Naive thymus-derived CD8-positive, alpha-beta T cell (primary cell): ENCODE results near the gene CIDEB. TPM values are rescaled to one million over a fixed set of nuclear protein-coding genes. Genes with fewer than 3 reads are reported as not detected.

Experiments
- ATAC-seq, 2 donors: fragments of 150-1000 bp; cut with Tn5 transposase in 1 of 2; sonication (Bioruptor Pico), chemical (Tn5 transposase) in 1 of 2; 1 replicate in 1 of 2; 2 replicates in 1 of 2; pipeline ENCODE4 v1.10.0; 2021; ENCODE audit warnings: mild to moderate bottlenecking in 2 of 2, moderate library complexity in 2 of 2
- POLR2A ChIA-PET: fragments of 350-600 bp; sonication (Branson Sonifier 250); formaldehyde crosslinking; loops from one replicate; lab custom pipeline; 2021; ENCODE audit warnings: antibody characterized with exemption; lab: Charles Lee
- DNase-seq, 10 donors: peaks; one replicate each; pipeline versions ENCODE4 v3.0.0 to v3.0.0-alpha.2; 2020 to 2022
- H3K27ac Mint-ChIP-seq, 10 donors: one replicate each; pipeline ENCODE4 v1.8.0; 2020 to 2022; ENCODE audit warnings: mild to moderate bottlenecking in 10 of 10, mixed read lengths in 10 of 10, moderate library complexity in 4 of 10, inconsistent platforms in 1 of 10
- H3K27me3 Mint-ChIP-seq, 5 donors: one replicate each; pipeline ENCODE4 v1.8.0; 2021 to 2022; ENCODE audit warnings: mixed read lengths in 5 of 5
- H3K36me3 Mint-ChIP-seq, 3 donors: one replicate each; pipeline ENCODE4 v1.8.0; 2020 to 2022; ENCODE audit warnings: mixed read lengths in 3 of 3, mild to moderate bottlenecking in 2 of 3, inconsistent platforms in 1 of 3
- H3K4me1 Mint-ChIP-seq, 4 donors: one replicate each; pipeline ENCODE4 v1.8.0; 2021 to 2022; ENCODE audit warnings: mixed read lengths in 4 of 4
- H3K4me3 Mint-ChIP-seq, 10 donors: one replicate each; pipeline ENCODE4 v1.8.0; 2020 to 2022; ENCODE audit warnings: mild to moderate bottlenecking in 10 of 10, mixed read lengths in 10 of 10, moderate library complexity in 6 of 10, inconsistent platforms in 1 of 10
- H3K9me3 Mint-ChIP-seq, 9 donors: one replicate each; pipeline ENCODE4 v1.8.0; 2020 to 2022; ENCODE audit warnings: mixed read lengths in 9 of 9, mild to moderate bottlenecking in 3 of 9, inconsistent platforms in 1 of 9, moderate library complexity in 1 of 9
- polyA plus RNA-seq, 3 donors: library from polyadenylated mRNA; unstranded; fragments of 300-500 nt; fragmentation: Illumina TruSeq; gene quantifications; one replicate each; pipeline ENCODE4 v1.2.3, GENCODE V29; 2021
- total RNA-seq, 8 experiments: library from RNA in 2 of 8; stranded (reverse) in 2 of 8; gene quantifications; one replicate each; pipeline ENCODE4 v1.2.3 and lab custom pipeline; 2021 to 2026

The CIDEB gene
- total and polyA plus RNA-seq, 5 experiments from 2014 or later, result 8.6 to 16.1 (median 13.2) TPM

DNA sequence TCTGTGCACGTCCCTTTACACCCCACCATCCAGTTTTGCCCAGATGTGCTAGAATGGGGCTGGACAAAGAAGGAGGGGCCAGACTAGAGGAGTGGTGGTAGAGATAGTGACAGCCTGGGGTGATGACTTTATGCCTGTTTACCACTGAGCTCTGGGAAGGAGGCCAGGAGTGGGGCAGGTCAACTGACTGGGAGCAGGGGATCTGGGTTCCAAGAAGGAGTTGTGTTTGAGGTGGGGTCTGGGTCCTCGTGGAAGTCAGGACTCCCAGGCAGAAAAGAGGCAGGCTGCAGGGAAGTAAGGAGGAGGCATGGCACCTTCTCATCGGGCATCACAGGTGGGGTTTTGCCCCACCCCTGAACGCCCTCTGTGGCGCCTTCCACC is 2.5 kb upstream of the CIDEB start:
- ATAC-seq (no peak), DNase-seq (no peak)
- Mint-ChIP-seq H3K9me3 (no peaks in the 10 kb centered on the region), H3K36me3 (peaks cover 0 to 29% (median 5%) of the 10 kb centered on the region in 3 donors), H3K4me1 (peaks cover 37 to 73% (median 69%) of the 10 kb centered on the region in 4 donors), H3K27me3 (no peaks in the 10 kb centered on the region), H3K4me3 (peak overlapping the region; percentile 75 to 87 (median 80)), H3K27ac (peak overlapping the region; percentile 82 to 95 (median 90))
- POLR2A ChIA-PET, result interaction anchor here (0.8 to 8.2 kb wide), 11 partner anchors 10 to 196 kb away, joined by 3 to 67 read pairs (median 10); partner anchors contain the start of genes ADCY4, CBLN3, DCAF11 and DHRS1

DNA sequence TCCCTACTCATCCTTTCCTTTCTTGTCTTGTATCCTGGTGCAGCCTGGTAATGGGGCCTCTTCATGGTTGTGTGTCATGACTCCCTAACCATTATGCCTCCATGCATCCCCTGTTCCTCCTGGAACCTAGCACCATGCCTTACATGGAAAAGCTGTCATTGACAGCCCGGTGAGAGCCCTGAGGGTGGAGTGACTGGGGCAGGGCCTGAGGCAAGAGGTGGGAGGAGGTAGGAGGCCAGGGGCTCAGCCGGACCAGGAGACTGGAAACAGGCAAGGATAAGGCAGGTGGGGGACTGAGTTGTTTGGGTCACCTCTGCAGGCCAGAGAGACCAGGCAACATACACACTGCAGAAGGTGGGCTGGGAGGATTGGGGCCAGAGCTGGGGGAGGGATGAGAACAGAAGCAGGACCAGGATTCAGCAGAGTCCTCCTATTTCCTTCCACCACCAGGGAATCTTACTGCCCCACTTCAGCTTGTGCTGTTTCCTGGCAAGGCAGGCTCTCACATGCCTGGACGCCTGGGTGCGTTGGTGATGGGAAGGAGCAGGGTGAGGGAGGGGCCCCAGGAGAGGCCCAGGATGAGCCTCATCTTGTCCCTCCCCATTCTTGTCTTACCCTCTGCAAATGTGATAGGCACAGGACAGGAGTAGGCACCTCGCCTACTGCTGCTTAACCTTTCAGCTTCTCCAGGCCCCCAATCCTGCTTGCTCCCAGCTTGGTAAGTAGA is 1.9 kb upstream of the CIDEB start, which contains the start of gene LTB4R2:
Gene LTB4R2, plus strand, starts transcription at position 603 of the 727 bp plus-strand sequence. CDS start 525 bp downstream, outside the sequence.
- no peak for DNase-seq
- peaks cover 0 to 35% (median 10%) of the 10 kb centered on the region in 3 donors for H3K36me3 Mint-ChIP-seq
- H3K9me3 Mint-ChIP-seq, result no peaks in the 10 kb centered on the region
- POLR2A ChIA-PET, result interaction anchor here (1.0 to 8.2 kb wide), 8 partner anchors 9 to 196 kb away, joined by 3 to 67 read pairs (median 16); partner anchors contain the start of genes ADCY4, CBLN3, DCAF11 and DHRS1
- peak within 1 kb of the TSS; percentile 77 to 87 (median 82) for H3K4me3 Mint-ChIP-seq
- no peaks in the 10 kb centered on the region for H3K27me3 Mint-ChIP-seq
- H3K27ac Mint-ChIP-seq, result peak within 1 kb of the TSS; percentile 82 to 95 (median 92)
- H3K4me1 Mint-ChIP-seq, result peaks cover 39 to 70% (median 66%) of the 10 kb centered on the region in 4 donors
- ATAC-seq, result no peak

DNA sequence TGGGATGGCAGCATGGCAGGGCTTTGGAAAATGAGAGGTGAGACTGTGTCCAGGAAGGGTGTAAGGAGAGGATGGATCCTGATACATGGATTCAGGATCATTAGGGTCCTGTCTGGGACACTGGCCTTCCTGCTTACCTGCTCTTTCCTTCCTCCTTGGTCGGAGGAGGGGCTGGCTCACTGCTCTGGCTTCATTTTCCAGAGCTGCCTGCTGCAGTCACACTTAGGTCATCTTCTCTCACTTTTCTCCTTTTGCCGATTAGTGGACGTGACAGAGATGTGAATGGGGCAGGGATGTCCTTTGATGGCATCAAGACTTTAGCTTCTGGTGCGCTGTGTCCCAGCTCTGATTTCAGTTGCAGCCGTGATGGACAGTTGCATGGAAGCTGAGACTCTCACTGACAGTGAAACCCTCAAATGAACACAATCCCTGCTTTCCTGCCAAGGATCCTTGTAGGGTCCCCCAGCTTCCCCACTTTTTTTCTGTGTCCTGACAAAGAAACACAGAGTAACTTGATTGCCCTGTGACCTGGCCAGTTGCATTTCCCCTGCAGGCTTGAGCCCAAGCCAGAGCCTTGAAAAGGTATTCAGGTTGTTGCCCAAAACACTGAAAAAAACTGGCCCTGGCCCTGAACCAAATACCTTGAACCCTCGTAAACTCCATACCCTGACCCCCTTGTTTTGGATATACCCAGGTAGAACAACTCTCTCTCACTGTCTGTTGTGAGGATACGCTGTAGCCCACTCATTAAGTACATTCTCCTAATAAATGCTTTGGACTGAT is 756 bp upstream of the CIDEB start:
- no peak for DNase-seq
- H3K9me3 Mint-ChIP-seq, result no peaks in the 10 kb centered on the region
- POLR2A ChIA-PET, result interaction anchor here (0.5 to 8.2 kb wide), 7 partner anchors 8 to 123 kb away, joined by 3 to 67 read pairs (median 3); partner anchors contain the start of genes DHRS1, NOP9, TINF2 and TM9SF1
- ATAC-seq, result no peak
- no peaks in the 10 kb centered on the region for H3K27me3 Mint-ChIP-seq
- H3K4me1 Mint-ChIP-seq, result peaks cover 30 to 58% (median 54%) of the 10 kb centered on the region in 4 donors
- H3K36me3 Mint-ChIP-seq, result peaks cover 0 to 46% (median 18%) of the 10 kb centered on the region in 3 donors
- H3K4me3 Mint-ChIP-seq, result peak overlapping the region in 5 of 10 donors; percentile 1 to 42 (median 9)
- peak overlapping the region in 9 of 10 donors; percentile 35 to 88 (median 60) for H3K27ac Mint-ChIP-seq

DNA sequence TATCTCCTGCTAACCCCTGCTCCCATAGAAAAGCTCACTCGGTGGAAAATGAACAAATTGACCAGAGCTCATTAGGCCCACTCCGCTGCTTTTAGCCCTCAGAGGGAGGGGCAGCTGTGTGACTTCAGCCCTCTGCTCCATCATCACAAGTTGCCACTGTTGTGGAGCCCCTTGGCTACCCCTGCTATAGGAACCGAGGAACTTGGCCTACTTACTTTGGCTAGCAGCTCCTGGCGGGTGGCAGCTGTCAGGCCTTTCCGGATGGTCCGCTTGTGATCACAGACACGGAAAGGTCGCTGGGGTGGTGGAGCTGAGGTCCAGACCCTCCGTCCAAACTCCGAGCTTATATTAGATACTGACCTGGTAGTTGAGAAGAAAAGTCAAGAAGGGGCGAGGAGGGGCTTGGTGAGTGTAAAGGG is 612 bp downstream of the CIDEB start:
- ATAC-seq (no peak), DNase-seq (no peak)
- Mint-ChIP-seq H3K36me3 (peaks cover 0 to 60% (median 25%) of the 10 kb centered on the region in 3 donors), H3K9me3 (no peaks in the 10 kb centered on the region), H3K27me3 (no peaks in the 10 kb centered on the region), H3K4me1 (peaks cover 23 to 48% (median 42%) of the 10 kb centered on the region in 4 donors), H3K4me3 (no peak overlapping the region), H3K27ac (peak overlapping the region in 3 of 10 donors; percentile 64 to 87 (median 75))
- POLR2A ChIA-PET, result interaction anchor here (0.8 to 8.2 kb wide), 6 partner anchors 6 to 112 kb away, joined by 3 to 67 read pairs (median 3); partner anchors contain the start of genes DHRS1, NOP9, TINF2 and TM9SF1

DNA sequence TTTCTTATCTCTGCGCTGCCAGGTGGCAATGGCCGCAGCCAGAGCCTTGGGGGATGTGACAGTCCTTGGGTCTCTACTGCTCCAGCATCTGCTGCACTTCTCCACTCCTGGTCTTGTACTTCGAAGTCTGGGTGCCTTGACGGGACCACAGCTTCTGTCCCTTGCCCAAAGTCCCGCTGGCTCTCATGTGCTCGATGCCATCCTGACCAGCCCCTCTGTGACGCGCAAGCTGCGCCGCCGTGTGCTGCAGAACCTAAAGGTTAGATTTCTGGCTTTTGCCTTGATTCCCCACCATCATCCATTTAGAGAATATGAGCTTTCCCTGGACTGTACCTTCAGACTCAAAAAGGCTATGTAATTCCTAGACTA is 3.8 kb downstream of the CIDEB start:
- Mint-ChIP-seq H3K36me3 (peaks cover 0 to 72% (median 25%) of the 10 kb centered on the region in 3 donors), H3K4me1 (peaks cover 22 to 53% (median 44%) of the 10 kb centered on the region in 4 donors), H3K4me3 (no peak overlapping the region)

DNA sequence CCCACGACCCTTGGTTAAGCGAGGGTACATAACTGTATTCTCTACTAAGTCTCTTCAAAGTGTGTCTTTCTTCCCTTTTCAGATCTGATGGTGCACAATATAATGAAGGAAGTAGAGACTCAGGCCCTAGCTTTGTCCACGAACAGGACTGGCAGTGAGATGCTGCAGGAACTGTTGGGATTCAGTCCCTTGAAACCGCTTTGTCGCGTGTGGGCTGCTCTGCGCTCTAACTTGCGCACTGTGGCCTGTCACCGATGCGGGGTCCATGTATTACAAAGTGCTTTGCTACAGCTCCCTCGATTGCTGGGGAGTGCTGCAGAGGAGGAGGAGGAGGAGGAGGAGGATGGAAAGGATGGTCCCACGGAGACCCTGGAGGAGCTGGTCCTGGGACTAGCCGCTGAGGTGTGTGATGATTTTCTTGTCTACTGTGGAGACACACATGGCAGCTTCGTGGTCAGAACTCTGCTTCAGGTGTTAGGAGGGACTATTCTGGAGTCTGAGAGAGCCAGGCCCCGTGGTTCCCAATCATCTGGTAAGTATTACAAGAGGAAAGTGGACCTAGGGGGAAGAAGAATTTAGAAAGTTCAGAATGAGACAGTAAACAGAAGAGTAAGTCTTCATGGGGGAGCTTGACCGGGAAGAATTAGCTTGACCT is 7.3 kb downstream of the CIDEB start:
- DNase-seq, result no peak
- Mint-ChIP-seq H3K4me1 (peaks cover 30 to 62% (median 51%) of the 10 kb centered on the region in 4 donors), H3K27ac (peak overlapping the region; percentile 53 to 98 (median 97)), H3K4me3 (peak overlapping the region; percentile 90 to 99 (median 94)), H3K27me3 (no peaks in the 10 kb centered on the region), H3K36me3 (peaks cover 0 to 62% (median 26%) of the 10 kb centered on the region in 3 donors), H3K9me3 (no peaks in the 10 kb centered on the region)
- POLR2A ChIA-PET, result interaction anchor here (0.6 to 6.0 kb wide), 19 partner anchors 9 to 246 kb away, joined by 3 to 63 read pairs (median 7); partner anchors contain the start of genes CBLN3, CHMP4A, CIDEB and GMPR2
- ATAC-seq, result no peak

More for the DNA sequence above, 3.8 kb downstream of the CIDEB start:
- Mint-ChIP-seq H3K27me3 (no peaks in the 10 kb centered on the region), H3K9me3 (no peaks in the 10 kb centered on the region), H3K27ac (peak overlapping the region in 1 of 10 donors; percentile 51)
- POLR2A ChIA-PET, result interaction anchor here (0.8 to 3.0 kb wide), 2 partner anchors 62 to 127 kb away, joined by 3 to 13 read pairs; partner anchors contain the start of genes CBLN3, KHNYN and TINF2
- DNase-seq (no peak), ATAC-seq (no peak)

DNA sequence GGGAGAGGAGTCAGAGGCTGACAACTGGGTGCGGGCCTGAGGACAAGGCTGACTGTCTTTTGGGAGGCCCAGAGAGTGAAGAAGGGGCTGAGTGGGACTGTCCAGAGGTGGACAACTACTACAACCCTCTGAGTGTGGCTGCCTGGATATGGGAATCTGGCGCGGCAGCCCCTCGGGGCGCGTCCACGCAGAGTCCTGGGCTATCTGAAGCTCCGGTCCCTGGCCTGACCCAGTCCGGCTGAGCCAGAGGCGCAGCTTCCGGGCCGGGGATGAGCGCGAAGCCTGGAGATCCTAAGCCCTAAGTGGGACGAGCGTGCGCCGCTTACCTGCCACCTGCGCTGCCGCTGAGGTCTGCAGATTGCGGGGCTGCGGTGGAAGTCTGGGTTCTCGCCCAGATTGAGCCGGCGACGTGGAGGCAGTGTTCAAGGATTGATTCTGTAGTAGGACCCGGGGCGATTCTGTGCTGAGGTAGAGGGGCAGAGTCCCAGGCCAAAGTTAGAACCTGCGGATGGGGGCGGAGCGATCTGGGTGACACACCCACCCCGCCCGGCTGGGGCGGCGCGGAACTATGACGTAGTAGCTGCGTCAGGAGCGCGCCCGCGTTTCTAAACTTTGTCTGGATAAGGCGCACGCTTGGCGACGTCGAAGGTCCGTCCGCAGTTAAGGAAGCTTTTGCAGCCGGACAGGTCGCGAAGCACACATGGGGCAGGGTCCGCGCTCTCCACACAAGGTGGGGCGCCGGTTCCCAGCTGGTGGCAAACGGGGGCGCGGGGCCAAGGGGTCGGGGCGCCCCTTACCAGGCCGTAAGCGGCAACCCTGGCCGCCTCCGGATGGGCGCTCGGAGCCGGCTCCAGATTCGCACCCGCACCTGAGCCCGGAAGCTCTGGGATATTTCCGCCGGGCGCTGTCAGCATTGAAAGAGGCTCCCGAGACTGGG is 8.3 kb downstream of the CIDEB start, which contains the start of the genes DHRS1 and NOP9:
Gene DHRS1, minus strand, starts transcription at position 526 of the 937 bp plus-strand sequence. CDS start 674 bp downstream, outside the sequence.
Gene NOP9, plus strand, starts transcription at position 596 of the 937 bp plus-strand sequence. Its CDS starts 105 bp downstream, at position 701.
- peak within 1 kb of the TSS; percentile 94 to 98 (median 97) for H3K27ac Mint-ChIP-seq
- H3K4me1 Mint-ChIP-seq, result peaks cover 29 to 55% (median 51%) of the 10 kb centered on the region in 4 donors
- no peaks in the 10 kb centered on the region for H3K27me3 Mint-ChIP-seq
- ATAC-seq (peak; percentile 79 to 89), DNase-seq (peak; percentile 85 to 96 (median 92))
- H3K4me3 Mint-ChIP-seq, result peak within 1 kb of the TSS; percentile 90 to 99 (median 94)
- POLR2A ChIA-PET, result interaction anchor here (0.6 to 6.0 kb wide), 16 partner anchors 10 to 185 kb away, joined by 3 to 63 read pairs (median 7); partner anchors contain the start of genes CBLN3, CHMP4A, CIDEB and DCAF11
- H3K9me3 Mint-ChIP-seq, result no peaks in the 10 kb centered on the region
- H3K36me3 Mint-ChIP-seq, result peaks cover 0 to 61% (median 22%) of the 10 kb centered on the region in 3 donors

DNA sequence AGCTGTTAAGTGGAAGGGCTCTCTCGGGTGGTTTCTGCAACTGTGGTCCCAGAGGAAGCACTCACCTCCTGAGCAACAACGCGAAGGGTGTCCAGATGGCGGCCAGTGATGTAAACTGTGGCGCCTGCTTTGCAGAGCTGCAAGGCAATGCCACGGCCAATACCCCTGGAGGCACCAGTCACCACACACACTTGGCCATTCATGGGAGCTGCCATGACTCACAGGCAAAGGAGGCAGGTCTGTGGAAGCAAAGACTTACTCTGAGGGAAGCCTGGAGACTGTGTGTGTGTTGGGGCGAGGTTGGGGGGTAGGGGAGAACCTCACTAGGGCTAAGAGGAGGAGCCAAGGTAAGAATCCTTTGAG is 8.9 kb downstream of the CIDEB start:
- peak in 1 of 2 donors; percentile 3 for ATAC-seq
- H3K27me3 Mint-ChIP-seq, result no peaks in the 10 kb centered on the region
- H3K27ac Mint-ChIP-seq, result peak overlapping the region; percentile 94 to 98 (median 97)
- peaks cover 29 to 55% (median 51%) of the 10 kb centered on the region in 4 donors for H3K4me1 Mint-ChIP-seq
- H3K4me3 Mint-ChIP-seq, result peak overlapping the region; percentile 90 to 99 (median 94)
- DNase-seq, result no peak
- no peaks in the 10 kb centered on the region for H3K9me3 Mint-ChIP-seq
- H3K36me3 Mint-ChIP-seq, result peaks cover 0 to 60% (median 17%) of the 10 kb centered on the region in 3 donors
- POLR2A ChIA-PET, result interaction anchor here (1.1 to 6.0 kb wide), 10 partner anchors 9 to 184 kb away, joined by 3 to 63 read pairs (median 12); partner anchors contain the start of genes CBLN3, CHMP4A, CIDEB and DCAF11

DNA sequence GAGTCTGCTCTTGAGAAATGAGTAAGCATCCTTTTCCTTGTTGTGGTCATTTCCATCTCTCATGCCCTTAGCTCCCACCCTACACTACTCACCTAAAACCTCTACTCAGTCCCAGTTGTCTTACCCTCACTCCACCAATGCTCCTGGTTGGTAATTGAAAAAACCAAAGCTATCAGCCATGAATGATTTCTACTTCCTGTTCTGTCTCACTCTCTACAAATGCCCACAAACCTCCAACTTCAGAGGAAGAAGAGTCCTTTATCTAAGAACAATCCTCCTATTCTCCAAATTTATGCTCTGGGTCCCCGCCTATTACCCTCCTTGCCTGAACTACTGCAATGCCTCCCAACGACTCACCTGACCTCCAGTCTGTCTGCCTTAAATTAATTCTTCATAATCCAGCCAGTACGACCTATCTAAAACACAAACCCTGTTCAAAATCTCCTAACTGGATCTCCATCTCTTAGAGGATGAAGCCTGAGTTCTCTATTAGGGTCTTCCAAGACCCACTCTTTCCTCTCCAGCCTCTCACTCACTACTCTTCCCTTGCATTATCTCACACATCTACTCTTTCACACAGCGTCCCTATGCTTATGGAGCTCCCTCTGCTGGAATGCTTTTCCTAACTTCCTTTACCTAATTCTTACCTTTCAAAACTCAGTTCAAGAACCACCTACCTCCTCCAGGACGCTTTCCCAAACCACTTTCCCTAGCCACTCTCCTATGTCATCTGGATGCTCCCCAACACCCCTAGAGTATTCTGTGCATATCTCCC is 10.4 kb downstream of the CIDEB start:
- Mint-ChIP-seq H3K4me3 (peak overlapping the region in 7 of 10 donors; percentile 7 to 57 (median 31)), H3K27me3 (no peaks in the 10 kb centered on the region), H3K9me3 (no peaks in the 10 kb centered on the region), H3K27ac (peak overlapping the region; percentile 78 to 90 (median 80)), H3K4me1 (peaks cover 27 to 53% (median 50%) of the 10 kb centered on the region in 4 donors), H3K36me3 (peaks cover 0 to 52% (median 10%) of the 10 kb centered on the region in 3 donors)
- DNase-seq (no peak), ATAC-seq (peak in 1 of 2 donors; percentile 3)
- POLR2A ChIA-PET, result interaction anchor here (0.9 to 6.0 kb wide), 7 partner anchors 16 to 146 kb away, joined by 3 to 63 read pairs (median 4); partner anchors contain the start of genes MDP1, RABGGTA, SDR39U1 and TINF2
